Mesodermal cell (in vitro differentiated cells): ENCODE results near the gene OR8G1.
A peak's percentile ranks its signal among the peaks of the same experiment; 100 is the strongest.
"Not testable (repeated sequence)": the region's sequence is repeated elsewhere in the genome, so short reads cannot be mapped to it uniquely, and the experiment has no call there.

ENCODE experiments used
- H3K27ac ChIP-seq: 2 replicates; pipeline ENCODE4 v1.7.0; 2013; ENCODE audit warnings: mild to moderate bottlenecking, low read depth, low read length, moderate library complexity; ENCODE audit not compliant: severe bottlenecking
- H3K36me3 ChIP-seq: 2 replicates; pipeline ENCODE4 v1.7.1; 2013; ENCODE audit warnings: mild to moderate bottlenecking, low read length, moderate library complexity; ENCODE audit not compliant: control insufficient read depth, insufficient read depth
- H3K4me1 ChIP-seq: one replicate; pipeline ENCODE4 v1.7.1; 2013; ENCODE audit warnings: mild to moderate bottlenecking, low read length; ENCODE audit not compliant: insufficient read depth, control insufficient read depth, poor library complexity, severe bottlenecking
- H3K4me3 ChIP-seq: 2 replicates; pipeline ENCODE4 v1.7.0; 2013; ENCODE audit warnings: low read length, control low read depth, mild to moderate bottlenecking; ENCODE audit not compliant: insufficient read depth, poor library complexity, severe bottlenecking; ENCODE audit errors: extremely low read depth
- H3K9me3 ChIP-seq: 2 replicates; pipeline ENCODE4 v1.7.1; 2013; ENCODE audit warnings: mild to moderate bottlenecking, low read length, moderate library complexity; ENCODE audit not compliant: control insufficient read depth
- WGBS, 2 experiments: methylation state at CpG; one replicate each; pipeline ENCODE4 v1.1.5; 2013; ENCODE audit warnings: missing lambda C conversion rate in 2 of 2; ENCODE audit not compliant: insufficient coverage in 2 of 2; 5-methylcytosine and 5-hydroxymethylcytosine counted together

The OR8G1 gene

DNA sequence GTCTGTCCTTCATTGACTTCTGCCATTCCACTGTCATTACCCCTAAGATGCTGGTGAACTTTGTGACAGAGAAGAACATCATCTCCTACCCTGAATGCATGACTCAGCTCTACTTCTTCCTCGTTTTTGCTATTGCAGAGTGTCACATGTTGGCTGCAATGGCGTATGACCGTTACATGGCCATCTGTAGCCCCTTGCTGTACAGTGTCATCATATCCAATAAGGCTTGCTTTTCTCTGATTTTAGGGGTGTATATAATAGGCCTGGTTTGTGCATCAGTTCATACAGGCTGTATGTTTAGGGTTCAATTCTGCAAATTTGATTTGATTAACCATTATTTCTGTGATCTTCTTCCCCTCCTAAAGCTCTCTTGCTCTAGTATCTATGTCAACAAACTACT is 9.0 kb downstream of the OR8G1 start:
- not testable (repeated sequence) for H3K4me3 ChIP-seq, H3K9me3 ChIP-seq, H3K27ac ChIP-seq, H3K36me3 ChIP-seq, H3K4me1 ChIP-seq
- 67% methylated on average over 3 of the region's 3 CpGs; no CpG with 5 or more reads in 1 of the 2 experiments for WGBS, 2 experiments

DNA sequence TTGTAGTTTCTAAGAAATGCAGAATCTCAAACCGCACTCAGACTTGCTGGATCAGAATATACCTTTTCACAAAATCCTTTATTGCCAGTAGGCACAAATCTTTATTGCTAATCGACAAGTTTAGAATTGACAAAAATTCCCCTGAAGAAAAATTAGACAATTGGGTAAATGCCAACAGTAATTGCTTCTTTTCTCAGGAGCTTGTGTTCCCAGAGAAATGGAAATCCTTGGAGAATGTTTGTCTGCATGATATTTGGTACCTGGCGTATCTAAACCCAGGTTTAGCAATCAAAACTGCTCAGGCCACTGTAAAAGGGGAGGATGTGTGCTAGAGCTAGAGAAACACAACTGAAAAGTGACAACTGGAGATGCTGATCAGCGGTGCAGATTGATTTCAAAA is 15.2 kb downstream of the OR8G1 start, which contains the start of gene OR8G5:
Gene OR8G5 (plus strand): TSS at position 301 of the 400 bp plus-strand sequence. CDS start 8,556 bp downstream, outside the sequence.
- Histone ChIP-seq H3K36me3 (no peaks in the 10 kb centered on the region), H3K27ac (no peak within 1 kb of the TSS), H3K9me3 (no peaks in the 10 kb centered on the region), H3K4me3 (no peak within 1 kb of the TSS), H3K4me1 (peaks cover 10% of the 10 kb centered on the region)
- WGBS, 2 experiments = 90 to 100% methylated on average over 1 to 2 of the region's 4 CpGs

DNA sequence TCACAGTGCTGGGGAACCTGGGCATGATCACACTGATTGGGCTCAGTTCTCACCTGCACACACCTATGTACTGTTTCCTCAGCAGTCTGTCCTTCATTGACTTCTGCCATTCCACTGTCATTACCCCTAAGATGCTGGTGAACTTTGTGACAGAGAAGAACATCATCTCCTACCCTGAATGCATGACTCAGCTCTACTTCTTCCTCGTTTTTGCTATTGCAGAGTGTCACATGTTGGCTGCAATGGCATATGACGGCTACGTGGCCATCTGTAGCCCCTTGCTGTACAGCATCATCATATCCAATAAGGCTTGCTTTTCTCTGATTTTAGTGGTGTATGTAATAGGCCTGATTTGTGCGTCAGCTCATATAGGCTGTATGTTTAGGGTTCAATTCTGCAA is 24.1 kb downstream of the OR8G1 start:
- not testable (repeated sequence) for H3K27ac ChIP-seq, H3K9me3 ChIP-seq, H3K36me3 ChIP-seq, H3K4me3 ChIP-seq, H3K4me1 ChIP-seq
- WGBS, 2 experiments = no CpG with 5 or more reads among the region's 4 CpGs

DNA sequence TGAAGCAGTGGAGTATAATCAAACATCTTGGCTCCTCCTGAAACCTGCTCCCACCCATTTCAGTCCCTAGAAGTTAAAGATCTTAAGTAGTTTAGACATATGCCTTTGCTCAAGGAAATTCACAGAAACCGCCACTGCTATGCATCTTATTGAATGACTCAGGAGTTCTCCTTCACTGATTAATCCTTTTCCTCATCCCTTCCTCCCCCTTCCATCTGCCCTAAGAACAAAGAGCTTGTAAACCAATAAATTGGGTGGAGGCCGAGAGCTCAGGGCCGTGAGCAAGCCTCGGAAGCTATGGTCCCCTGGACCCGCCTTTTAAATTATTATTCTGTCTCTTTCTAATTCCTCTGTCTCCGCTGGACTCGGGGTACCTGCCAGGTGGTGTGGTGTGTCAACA is 30.0 kb downstream of the OR8G1 start:
- H3K27ac ChIP-seq, H3K4me1 ChIP-seq, H3K36me3 ChIP-seq, H3K4me3 ChIP-seq, H3K9me3 ChIP-seq: not testable (repeated sequence)
- WGBS, 2 experiments = 80% methylated on average over 1 of the region's 7 CpGs

DNA sequence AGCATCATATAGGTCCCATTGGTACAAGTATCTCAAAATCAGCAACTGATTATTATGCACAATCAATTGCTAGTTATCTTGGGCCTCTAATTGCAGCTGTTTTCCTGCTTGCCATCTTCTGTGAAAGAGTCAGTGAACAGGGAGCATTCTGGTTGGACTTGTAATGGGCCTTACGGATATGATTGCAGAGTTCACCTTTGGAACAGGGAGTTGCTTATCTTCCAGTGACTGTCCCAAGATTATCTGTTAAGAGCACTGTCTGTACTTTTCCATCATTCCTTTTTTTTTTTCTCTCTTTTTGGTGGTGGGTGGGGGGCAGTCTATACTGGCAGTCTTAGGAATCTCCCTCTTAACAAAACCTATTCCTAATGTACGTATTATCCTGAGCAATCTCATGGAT is 33.1 kb downstream of the OR8G1 start:
- Histone ChIP-seq H3K4me3 (no peak overlapping the region), H3K4me1 (peaks cover 14% of the 10 kb centered on the region), H3K36me3 (no peaks in the 10 kb centered on the region), H3K27ac (no peak overlapping the region), H3K9me3 (no peaks in the 10 kb centered on the region)
- WGBS, 2 experiments = no CpG with 5 or more reads among the region's 2 CpGs

DNA sequence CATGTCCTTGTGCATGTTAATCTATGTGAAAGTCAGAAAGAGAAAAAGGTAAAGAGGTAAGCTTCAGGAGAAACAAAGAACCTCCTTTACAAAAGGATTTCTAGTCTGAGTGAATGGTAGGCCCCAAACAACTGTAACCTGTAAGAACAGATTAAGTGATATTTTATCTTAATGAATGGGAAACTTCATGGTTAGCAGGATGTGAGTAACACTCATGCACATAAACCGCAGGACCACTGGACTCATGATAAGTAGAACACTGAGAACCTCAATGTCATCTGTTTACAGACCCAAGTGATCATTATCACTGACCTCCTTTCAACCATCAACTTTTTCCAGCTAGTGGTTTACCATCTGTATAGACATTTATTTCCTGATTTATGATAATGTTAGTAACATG is 35.2 kb downstream of the OR8G1 start:
- Histone ChIP-seq H3K4me3 (no peak overlapping the region), H3K4me1 (peaks cover 14% of the 10 kb centered on the region), H3K27ac (no peak overlapping the region), H3K36me3 (no peaks in the 10 kb centered on the region), H3K9me3 (peaks cover 2% of the 10 kb centered on the region)
- 57% methylated on average over 1 of the region's 1 CpG; no CpG with 5 or more reads in 1 of the 2 experiments for WGBS, 2 experiments

DNA sequence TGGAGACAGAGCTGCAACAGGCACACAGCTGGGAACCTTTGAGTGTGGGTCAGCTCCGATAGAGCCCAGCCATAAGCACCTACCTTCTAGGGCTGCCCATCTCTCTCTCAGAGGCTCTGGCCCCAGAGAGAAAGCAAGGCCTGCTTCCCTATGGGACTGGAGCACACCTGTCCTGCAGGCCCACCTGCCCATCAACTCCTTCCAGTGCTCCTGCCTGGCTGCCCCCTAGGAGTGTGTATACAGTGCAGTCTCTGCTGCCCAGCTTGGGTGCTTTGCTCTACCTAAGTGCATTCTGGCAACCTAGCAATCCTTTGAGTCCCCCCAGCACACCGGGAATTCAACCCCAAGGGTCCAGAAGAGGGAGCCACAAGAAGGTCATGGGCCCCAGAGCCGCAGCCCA is 36.3 kb downstream of the OR8G1 start:
- 100% methylated on average over 1 to 2 of the region's 3 CpGs for WGBS, 2 experiments
- peaks cover 14% of the 10 kb centered on the region for H3K4me1 ChIP-seq
- H3K4me3 ChIP-seq = no peak overlapping the region
- no peaks in the 10 kb centered on the region for H3K36me3 ChIP-seq
- H3K27ac ChIP-seq = no peak overlapping the region
- peaks cover 6% of the 10 kb centered on the region for H3K9me3 ChIP-seq

DNA sequence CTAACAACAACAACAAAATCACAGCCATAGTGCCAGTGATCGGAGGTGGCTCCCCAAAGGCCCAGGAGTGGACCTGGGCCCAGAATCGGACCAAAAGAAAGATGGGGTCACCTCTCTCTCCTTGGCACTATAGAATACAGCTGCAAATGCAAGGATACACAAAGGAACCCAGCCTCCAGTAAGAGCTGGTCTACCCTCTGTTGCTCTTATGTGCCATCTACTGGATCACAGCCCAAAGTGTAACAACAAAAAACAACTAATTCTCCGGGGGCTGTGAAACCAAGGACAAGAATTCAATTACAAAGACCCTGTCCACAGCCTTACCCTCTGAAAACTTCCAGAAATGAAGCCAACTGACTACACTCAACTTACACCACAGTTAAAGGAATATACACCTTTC is 36.9 kb downstream of the OR8G1 start:
- Histone ChIP-seq H3K4me1 (peaks cover 12% of the 10 kb centered on the region), H3K27ac (no peak overlapping the region), H3K9me3 (peaks cover 6% of the 10 kb centered on the region), H3K36me3 (no peaks in the 10 kb centered on the region), H3K4me3 (no peak overlapping the region)
- WGBS, 2 experiments = 50 to 64% methylated on average over 2 of the region's 3 CpGs

DNA sequence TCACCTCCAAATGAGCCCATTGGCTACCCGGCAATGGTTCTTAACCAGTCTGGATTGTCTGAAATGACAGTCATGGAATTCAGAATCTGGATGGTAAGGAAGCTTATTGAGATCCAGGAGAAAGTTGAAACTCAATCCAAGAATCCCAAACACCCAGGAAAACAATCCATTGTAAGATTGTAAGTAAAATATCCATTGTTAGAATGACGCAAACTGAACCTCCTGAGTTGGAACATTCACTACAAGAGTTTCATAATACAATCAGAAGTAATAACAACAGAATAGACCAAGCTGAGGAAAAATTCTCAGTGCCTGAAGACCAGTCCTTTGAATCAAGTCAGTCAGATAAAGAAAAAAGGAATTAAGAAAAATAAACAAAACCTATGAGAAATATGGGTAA is 37.4 kb downstream of the OR8G1 start:
- no peak overlapping the region for H3K27ac ChIP-seq
- no peak overlapping the region for H3K4me3 ChIP-seq
- peaks cover 6% of the 10 kb centered on the region for H3K9me3 ChIP-seq
- H3K36me3 ChIP-seq = no peaks in the 10 kb centered on the region
- no CpG with 5 or more reads among the region's 2 CpGs for WGBS, 2 experiments
- H3K4me1 ChIP-seq = peaks cover 12% of the 10 kb centered on the region

DNA sequence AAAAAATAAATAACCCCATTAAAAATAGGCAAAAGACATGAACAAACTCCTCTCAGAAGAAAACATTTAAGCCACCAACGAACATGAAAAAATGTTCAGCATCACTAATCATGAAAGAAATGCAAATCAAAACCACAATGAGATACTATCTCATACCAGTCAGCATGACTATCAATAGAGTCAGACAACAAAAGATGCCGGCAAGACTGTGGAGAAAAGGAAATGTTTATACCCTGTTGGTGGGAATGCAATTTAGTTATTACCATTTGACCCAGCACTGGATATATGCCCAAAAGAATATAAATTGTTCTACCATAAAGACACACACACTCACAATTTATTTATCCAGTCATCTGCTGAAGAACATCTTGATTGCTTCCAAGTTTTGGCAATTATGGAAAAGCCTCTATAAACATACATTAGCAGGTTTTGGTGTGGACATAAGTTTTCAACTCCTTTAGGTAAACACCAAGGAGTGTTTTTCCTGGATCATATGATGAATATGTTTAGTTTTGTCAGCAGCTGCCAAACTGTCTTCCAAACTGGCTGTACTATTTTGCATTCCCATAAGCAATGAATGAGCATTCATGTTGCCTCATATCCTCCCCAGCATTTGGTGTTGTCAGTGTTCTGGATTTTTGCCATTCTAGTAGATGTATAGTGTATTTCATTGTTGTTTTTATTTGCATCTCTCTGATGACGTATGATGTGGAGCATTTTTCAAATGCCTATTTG is 44.9 kb downstream of the OR8G1 start:
- Histone ChIP-seq H3K9me3 (peaks cover 6% of the 10 kb centered on the region), H3K27ac (peak overlapping the region; percentile 38), H3K4me1 (no peaks in the 10 kb centered on the region), H3K4me3 (no peak overlapping the region), H3K36me3 (no peaks in the 10 kb centered on the region)
- 75% methylated on average over 1 of the region's 3 CpGs; no CpG with 5 or more reads in 1 of the 2 experiments for WGBS, 2 experiments

DNA sequence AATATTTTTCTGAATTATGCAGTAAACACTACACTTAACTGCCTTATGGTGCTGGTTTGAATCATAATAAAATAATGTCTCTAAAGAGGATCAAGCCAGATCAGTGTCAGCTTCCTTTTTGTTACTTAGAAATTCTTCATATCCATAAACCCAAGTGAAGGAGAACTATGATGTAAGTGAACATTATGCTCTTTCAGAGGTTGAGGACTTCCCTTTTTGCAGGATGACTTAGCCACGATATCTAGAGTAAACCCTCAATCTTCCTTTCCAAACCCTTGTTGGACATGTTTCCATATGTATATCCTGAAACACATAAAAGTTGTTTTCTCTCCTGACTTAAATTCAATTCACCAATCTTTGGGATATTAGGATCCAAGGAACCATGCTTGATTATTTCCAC is 53.8 kb downstream of the OR8G1 start:
- Histone ChIP-seq H3K27ac (no peak overlapping the region), H3K4me3 (no peak overlapping the region), H3K4me1 (no peaks in the 10 kb centered on the region), H3K36me3 (no peaks in the 10 kb centered on the region), H3K9me3 (no peaks in the 10 kb centered on the region)
- WGBS, 2 experiments = no CpG with 5 or more reads among the region's 1 CpG
